Astrocyte of the spinal cord (primary cell): ENCODE results near the gene ALG5.

Source experiments
- DNase-seq: peaks from one replicate; pipeline ENCODE4 v3.0.0; 2011; ENCODE audit warnings: low read depth, low spot score
- H3K4me3 ChIP-seq: 2 replicates; pipeline ENCODE4 v1.5.1; 2011; ENCODE audit warnings: low read depth, mild to moderate bottlenecking, low read length, moderate library complexity
- CTCF ChIP-seq: IDR thresholded peaks from 2 replicates; pipeline ENCODE4 v1.5.1; 2012; ENCODE audit warnings: low read depth, mild to moderate bottlenecking, low read length, inconsistent platforms
- in situ Hi-C: cut with HindIII; loops from 2 replicates; pipeline ENCODE4 v1.10.0; 2017; ENCODE audit warnings: low sequenced_read_pairs

ALG5 gene

GRCh38 chr13:36905944-36906343 is 93.2 kb downstream of the ALG5 start:
- in situ Hi-C loops, result no loop called here
- H3K4me3 ChIP-seq, result no peak overlapping the region
- no peak for TF ChIP-seq CTCF
- no peak for DNase-seq

- no peak for TF ChIP-seq CTCF
- no peak overlapping the region for H3K4me3 ChIP-seq
- no peak for DNase-seq
- in situ Hi-C loops, result no loop called here
Observed at GRCh38 chr13:36903925-36904595, 95.1 kb downstream of the ALG5 start.
